Stimulated activated CD8-positive, alpha-beta memory T cell treated with anti-CD3 and anti-CD28 coated beads, Interleukin-12 subunit alpha, Interleukin-12 subunit beta, amount 100 ng/mL, for 1 hour (primary cell): ENCODE results near the gene POLR3C.
A peak's percentile ranks its signal among the peaks of the same experiment; 100 is the strongest.
"Not testable (repeated sequence)": the region's sequence is repeated elsewhere in the genome, so short reads cannot be mapped to it uniquely, and the experiment has no call there.

Source experiments
- DNase-seq: peaks from one replicate; pipeline ENCODE4 v3.0.0-alpha.2; 2020; ENCODE audit warnings: low read depth

The POLR3C gene

GRCh38 chr1:145823565-145824498 is at the start of gene POLR3C, which contains the start of gene RNF115:
Gene POLR3C, plus strand, starts transcription at chr1:145824200. Its CDS starts 1,577 bp downstream, at chr1:145825777.
Gene RNF115, minus strand, starts transcription at chr1:145824095. Its CDS starts 222 bp downstream, at chr1:145823873.
- peak; percentile 80 for DNase-seq

GRCh38 chr1:145777357-145778145 is 46.4 kb upstream of the POLR3C start:
- no peak for DNase-seq

GRCh38 chr1:145778146-145778540 is 45.9 kb upstream of the POLR3C start:
- no peak for DNase-seq

GRCh38 chr1:145782272-145783099 is 41.5 kb upstream of the POLR3C start:
- DNase-seq, result no peak

GRCh38 chr1:145784409-145784808 is 39.6 kb upstream of the POLR3C start:
- no peak for DNase-seq

- no peak for DNase-seq
These were observed 38.5 kb upstream of the POLR3C start for GRCh38 chr1:145785547-145785946.

- no peak for DNase-seq
These were observed 37.7 kb upstream of the POLR3C start for GRCh38 chr1:145786271-145786670.

GRCh38 chr1:145788580-145788979 is 35.4 kb upstream of the POLR3C start:
- DNase-seq, result no peak

- not testable (repeated sequence) for DNase-seq
These were observed 32.1 kb upstream of the POLR3C start for GRCh38 chr1:145791860-145792259.

- DNase-seq, result no peak
These were observed 31.5 kb upstream of the POLR3C start for GRCh38 chr1:145792484-145792883.

- DNase-seq, result no peak
These were observed 28.6 kb upstream of the POLR3C start for GRCh38 chr1:145795257-145795881.

GRCh38 chr1:145796753-145797152 is 27.2 kb upstream of the POLR3C start:
- no peak for DNase-seq

- DNase-seq, result no peak
These were observed 24.2 kb upstream of the POLR3C start for GRCh38 chr1:145799806-145800205.

- DNase-seq, result no peak
These were observed 19.6 kb upstream of the POLR3C start for GRCh38 chr1:145804235-145805045.

- no peak for DNase-seq
These were observed 18.9 kb upstream of the POLR3C start for GRCh38 chr1:145805057-145805456.

GRCh38 chr1:145806408-145806807 is 17.6 kb upstream of the POLR3C start:
- no peak for DNase-seq

- no peak for DNase-seq
These were observed 17.2 kb upstream of the POLR3C start for GRCh38 chr1:145806844-145807243.

GRCh38 chr1:145812977-145813810 is 10.8 kb upstream of the POLR3C start:
- DNase-seq, result not testable (repeated sequence)

- DNase-seq, result not testable (repeated sequence)
These were observed 5.9 kb upstream of the POLR3C start for GRCh38 chr1:145818095-145818494.
